IgD-negative memory B cell (primary cell): ENCODE results near the gene SPACA6. TPM values are rescaled to one million over a fixed set of nuclear protein-coding genes. Genes with fewer than 3 reads are reported as not detected.
A peak's percentile ranks its signal among the peaks of the same experiment; 100 is the strongest.
"Not testable (repeated sequence)": the region's sequence is repeated elsewhere in the genome, so short reads cannot be mapped to it uniquely, and the experiment has no call there.

Experiments
- H3K27ac Mint-ChIP-seq, 3 donors: one replicate each; pipeline ENCODE4 v1.8.0; 2020 to 2022; ENCODE audit warnings: mild to moderate bottlenecking in 3 of 3, mixed read lengths in 3 of 3, moderate library complexity in 1 of 3
- H3K27me3 Mint-ChIP-seq: one replicate; pipeline ENCODE4 v1.8.0; 2021; ENCODE audit warnings: mixed read lengths
- H3K36me3 Mint-ChIP-seq: one replicate; pipeline ENCODE4 v1.8.0; 2020; ENCODE audit warnings: mild to moderate bottlenecking, mixed read lengths
- H3K4me1 Mint-ChIP-seq, 3 donors: one replicate each; pipeline ENCODE4 v1.8.0; 2020 to 2022; ENCODE audit warnings: mixed read lengths in 3 of 3, mild to moderate bottlenecking in 1 of 3
- H3K4me3 Mint-ChIP-seq, 4 donors: one replicate each; pipeline ENCODE4 v1.8.0; 2020 to 2022; ENCODE audit warnings: mild to moderate bottlenecking in 4 of 4, mixed read lengths in 4 of 4, moderate library complexity in 3 of 4
- H3K9me3 Mint-ChIP-seq, 3 donors: one replicate each; pipeline ENCODE4 v1.8.0; 2020 to 2021; ENCODE audit warnings: mixed read lengths in 3 of 3, mild to moderate bottlenecking in 1 of 3
- polyA plus RNA-seq: library from polyadenylated mRNA; unstranded; fragments of 300-500 nt; fragmentation: Illumina TruSeq; gene quantifications from one replicate; pipeline ENCODE4 v1.2.3, GENCODE V29; 2021

The SPACA6 gene
- 2.1 TPM for polyA plus RNA-seq

GRCh38 chr19:51693260-51693659, at the start of gene SPACA6:
TSS of gene SPACA6 (plus strand) at chr19:51693330. CDS start at chr19:51693527, 197 bp downstream.
- H3K4me3 Mint-ChIP-seq: peak within 1 kb of the TSS in 1 of 4 donors; percentile 43
- H3K27me3 Mint-ChIP-seq: peaks cover 18% of the 10 kb centered on the region
- H3K4me1 Mint-ChIP-seq: peaks cover 0 to 7% (median 7%) of the 10 kb centered on the region in 3 donors
- H3K36me3 Mint-ChIP-seq: no peaks in the 10 kb centered on the region
- H3K27ac Mint-ChIP-seq: peak within 1 kb of the TSS in 1 of 3 donors; percentile 59
- H3K9me3 Mint-ChIP-seq: no peaks in the 10 kb centered on the region

GRCh38 chr19:51644636-51645271, 48.4 kb upstream of the SPACA6 start:
- Mint-ChIP-seq H3K27me3 (no peaks in the 10 kb centered on the region), H3K9me3 (no peaks in the 10 kb centered on the region), H3K27ac (peak overlapping the region; percentile 82 to 98 (median 89)), H3K36me3 (peaks cover 3% of the 10 kb centered on the region), H3K4me1 (peaks cover 34 to 43% (median 42%) of the 10 kb centered on the region in 3 donors), H3K4me3 (peak overlapping the region; percentile 91 to 100 (median 96))

GRCh38 chr19:51646730-51647129, 46.4 kb upstream of the SPACA6 start, which contains the start of gene SIGLEC14:
TSS of gene SIGLEC14 (minus strand) at chr19:51646825. CDS start at chr19:51646759, 66 bp downstream.
- Mint-ChIP-seq H3K4me1 (peaks cover 44 to 47% (median 46%) of the 10 kb centered on the region in 3 donors), H3K4me3 (peak within 1 kb of the TSS; percentile 91 to 100 (median 96)), H3K27ac (peak within 1 kb of the TSS; percentile 73 to 98 (median 92))
- not testable (repeated sequence) for H3K27me3 Mint-ChIP-seq, H3K36me3 Mint-ChIP-seq, H3K9me3 Mint-ChIP-seq

- H3K4me3 Mint-ChIP-seq: peak overlapping the region; percentile 56 to 94 (median 76)
- H3K27ac Mint-ChIP-seq: peak overlapping the region in 2 of 3 donors; percentile 73 to 92
- H3K4me1 Mint-ChIP-seq: peaks cover 47% of the 10 kb centered on the region in 3 donors
- H3K27me3 Mint-ChIP-seq: no peaks in the 10 kb centered on the region
- H3K36me3 Mint-ChIP-seq: no peaks in the 10 kb centered on the region
- H3K9me3 Mint-ChIP-seq: no peaks in the 10 kb centered on the region
Measured at GRCh38 chr19:51647318-51647717, 45.8 kb upstream of the SPACA6 start.

GRCh38 chr19:51651216-51651846, 41.8 kb upstream of the SPACA6 start:
- Mint-ChIP-seq H3K27ac (peak overlapping the region; percentile 50 to 93 (median 52)), H3K4me1 (peaks cover 41 to 45% (median 42%) of the 10 kb centered on the region in 3 donors), H3K4me3 (peak overlapping the region; percentile 26 to 89 (median 60)), H3K27me3 (no peaks in the 10 kb centered on the region), H3K36me3 (no peaks in the 10 kb centered on the region), H3K9me3 (no peaks in the 10 kb centered on the region)

- Mint-ChIP-seq H3K27ac (no peak overlapping the region), H3K27me3 (no peaks in the 10 kb centered on the region), H3K4me1 (peaks cover 42 to 46% (median 46%) of the 10 kb centered on the region in 3 donors), H3K36me3 (no peaks in the 10 kb centered on the region), H3K9me3 (no peaks in the 10 kb centered on the region), H3K4me3 (peak overlapping the region in 1 of 4 donors; percentile 28)
Measured at GRCh38 chr19:51652266-51652665, 40.9 kb upstream of the SPACA6 start.

GRCh38 chr19:51653162-51653561, 40.0 kb upstream of the SPACA6 start:
- no peak overlapping the region for H3K4me3 Mint-ChIP-seq
- no peaks in the 10 kb centered on the region for H3K27me3 Mint-ChIP-seq
- no peaks in the 10 kb centered on the region for H3K9me3 Mint-ChIP-seq
- H3K4me1 Mint-ChIP-seq: peaks cover 42 to 44% (median 44%) of the 10 kb centered on the region in 3 donors
- no peaks in the 10 kb centered on the region for H3K36me3 Mint-ChIP-seq
- no peak overlapping the region for H3K27ac Mint-ChIP-seq

- Mint-ChIP-seq H3K9me3 (no peaks in the 10 kb centered on the region), H3K4me3 (peak overlapping the region in 1 of 4 donors; percentile 28), H3K4me1 (peaks cover 37 to 42% (median 40%) of the 10 kb centered on the region in 3 donors), H3K36me3 (no peaks in the 10 kb centered on the region), H3K27ac (no peak overlapping the region), H3K27me3 (no peaks in the 10 kb centered on the region)
Measured at GRCh38 chr19:51654783-51655182, 38.3 kb upstream of the SPACA6 start.

GRCh38 chr19:51660975-51661600, 32.0 kb upstream of the SPACA6 start:
- Mint-ChIP-seq H3K4me3 (no peak overlapping the region), H3K27me3 (peaks cover 24% of the 10 kb centered on the region), H3K9me3 (peaks cover 0 to 2% (median 0%) of the 10 kb centered on the region in 3 donors), H3K36me3 (peaks cover 2% of the 10 kb centered on the region), H3K27ac (no peak overlapping the region), H3K4me1 (peaks cover 6 to 11% (median 9%) of the 10 kb centered on the region in 3 donors)

GRCh38 chr19:51663650-51664049, 29.5 kb upstream of the SPACA6 start:
- Mint-ChIP-seq H3K27me3 (peaks cover 30% of the 10 kb centered on the region), H3K27ac (no peak overlapping the region), H3K36me3 (peaks cover 2% of the 10 kb centered on the region), H3K4me1 (peaks cover 0 to under 1% (median 0%) of the 10 kb centered on the region in 3 donors), H3K4me3 (no peak overlapping the region), H3K9me3 (peaks cover 0 to 5% (median 0%) of the 10 kb centered on the region in 3 donors)

GRCh38 chr19:51664131-51664530, 29.0 kb upstream of the SPACA6 start:
- peaks cover 30% of the 10 kb centered on the region for H3K27me3 Mint-ChIP-seq
- no peaks in the 10 kb centered on the region for H3K4me1 Mint-ChIP-seq
- H3K36me3 Mint-ChIP-seq: peaks cover 2% of the 10 kb centered on the region
- no peak overlapping the region for H3K27ac Mint-ChIP-seq
- peaks cover 0 to 5% (median 0%) of the 10 kb centered on the region in 3 donors for H3K9me3 Mint-ChIP-seq
- H3K4me3 Mint-ChIP-seq: no peak overlapping the region

GRCh38 chr19:51664997-51665396, 28.1 kb upstream of the SPACA6 start:
- peaks cover 0 to 5% (median under 1%) of the 10 kb centered on the region in 3 donors for H3K9me3 Mint-ChIP-seq
- H3K36me3 Mint-ChIP-seq: peaks cover 2% of the 10 kb centered on the region
- H3K4me3 Mint-ChIP-seq: no peak overlapping the region
- peaks cover 34% of the 10 kb centered on the region for H3K27me3 Mint-ChIP-seq
- H3K4me1 Mint-ChIP-seq: no peaks in the 10 kb centered on the region
- no peak overlapping the region for H3K27ac Mint-ChIP-seq

GRCh38 chr19:51668216-51668615, 24.9 kb upstream of the SPACA6 start:
- peaks cover 2% of the 10 kb centered on the region for H3K36me3 Mint-ChIP-seq
- peaks cover 0 to 5% (median 2%) of the 10 kb centered on the region in 3 donors for H3K9me3 Mint-ChIP-seq
- peaks cover 28% of the 10 kb centered on the region for H3K27me3 Mint-ChIP-seq
- H3K27ac Mint-ChIP-seq: no peak overlapping the region
- no peaks in the 10 kb centered on the region for H3K4me1 Mint-ChIP-seq
- no peak overlapping the region for H3K4me3 Mint-ChIP-seq

GRCh38 chr19:51675911-51676565, 17.1 kb upstream of the SPACA6 start:
- not testable (repeated sequence) for H3K27ac Mint-ChIP-seq, H3K4me3 Mint-ChIP-seq, H3K9me3 Mint-ChIP-seq

More at GRCh38 chr19:51675911-51676565, 17.1 kb upstream of the SPACA6 start:
- not testable (repeated sequence) for H3K4me1 Mint-ChIP-seq, H3K36me3 Mint-ChIP-seq
- peaks cover 17% of the 10 kb centered on the region for H3K27me3 Mint-ChIP-seq
